Smooth muscle cell of the pulmonary artery (primary cell): ENCODE results near the gene FBF1. TPM values are rescaled to one million over a fixed set of nuclear protein-coding genes. Genes with fewer than 3 reads are reported as not detected.

Source experiments
- total RNA-seq: library from RNA; depleted of rRNA; stranded (reverse); fragments of >200 nt; gene quantifications from 2 replicates; pipeline ENCODE4 v1.2.3, GENCODE V29; 2014

The FBF1 gene
- total RNA-seq, result 12.8 and 15.9 TPM in 2 replicates

GRCh38 chr17:75940727-75941441 is at the start of gene FBF1:
Gene FBF1, minus strand, starts transcription at chr17:75941042. Its CDS starts 2,893 bp downstream, at chr17:75938149.

DNA sequence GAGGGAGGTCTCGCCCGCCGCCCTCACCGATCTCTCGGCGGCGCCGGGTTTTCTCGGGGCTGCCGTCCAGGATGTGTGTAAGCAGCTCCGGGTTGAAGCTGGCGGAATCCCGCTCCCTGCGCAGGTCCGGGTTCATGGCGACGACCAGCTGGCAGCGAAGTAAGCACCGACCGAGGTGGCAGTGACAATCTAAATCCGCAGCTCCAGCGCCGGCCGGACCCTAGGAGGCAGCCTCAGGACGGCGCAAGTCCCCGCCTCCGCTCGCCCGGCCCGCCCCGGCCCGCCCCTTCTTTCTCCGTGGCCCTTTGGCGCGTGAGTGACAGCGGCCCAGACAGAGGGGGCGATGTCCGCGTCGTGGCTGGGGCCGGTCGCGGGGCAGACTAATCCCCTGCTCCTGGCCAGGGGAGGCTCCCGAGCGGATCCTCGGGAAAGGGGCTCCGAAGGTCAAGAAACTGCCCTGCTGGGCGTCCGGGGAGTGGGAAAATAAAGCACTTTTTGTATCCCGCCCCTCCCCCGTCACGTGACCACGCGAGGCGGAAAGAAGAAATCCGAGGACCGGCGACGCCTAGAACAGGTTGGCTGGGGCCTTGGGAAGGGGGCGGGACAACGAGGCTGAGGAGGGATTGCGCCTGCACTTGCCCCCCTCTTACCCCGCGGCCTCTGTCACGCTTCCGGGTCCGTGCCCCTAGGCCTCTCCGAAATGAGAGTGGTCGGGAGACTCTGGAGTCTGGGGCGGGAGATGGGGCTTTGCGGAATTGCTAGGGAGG is 38.3 kb upstream of the FBF1 start, which contains the start of the genes ACOX1 and TEN1:
Gene ACOX1 (minus strand): TSS at position 229 of the 767 bp plus-strand sequence. CDS start 93 bp downstream, at position 136.
Gene TEN1 (plus strand): TSS at position 303 of the 767 bp plus-strand sequence. CDS start 6,953 bp downstream, outside the sequence.

GRCh38 chr17:75904749-75905521 is 35.9 kb downstream of the FBF1 start, which contains the start of gene MRPL38:
Gene MRPL38, minus strand, starts transcription at chr17:75904884. Its CDS starts 9 bp downstream, at chr17:75904875.

GRCh38 chr17:75896415-75897159 is 44.3 kb downstream of the FBF1 start, which contains the start of gene TRIM65:
Gene TRIM65, minus strand, starts transcription at chr17:75896951. Its CDS starts 14 bp downstream, at chr17:75896937.

DNA sequence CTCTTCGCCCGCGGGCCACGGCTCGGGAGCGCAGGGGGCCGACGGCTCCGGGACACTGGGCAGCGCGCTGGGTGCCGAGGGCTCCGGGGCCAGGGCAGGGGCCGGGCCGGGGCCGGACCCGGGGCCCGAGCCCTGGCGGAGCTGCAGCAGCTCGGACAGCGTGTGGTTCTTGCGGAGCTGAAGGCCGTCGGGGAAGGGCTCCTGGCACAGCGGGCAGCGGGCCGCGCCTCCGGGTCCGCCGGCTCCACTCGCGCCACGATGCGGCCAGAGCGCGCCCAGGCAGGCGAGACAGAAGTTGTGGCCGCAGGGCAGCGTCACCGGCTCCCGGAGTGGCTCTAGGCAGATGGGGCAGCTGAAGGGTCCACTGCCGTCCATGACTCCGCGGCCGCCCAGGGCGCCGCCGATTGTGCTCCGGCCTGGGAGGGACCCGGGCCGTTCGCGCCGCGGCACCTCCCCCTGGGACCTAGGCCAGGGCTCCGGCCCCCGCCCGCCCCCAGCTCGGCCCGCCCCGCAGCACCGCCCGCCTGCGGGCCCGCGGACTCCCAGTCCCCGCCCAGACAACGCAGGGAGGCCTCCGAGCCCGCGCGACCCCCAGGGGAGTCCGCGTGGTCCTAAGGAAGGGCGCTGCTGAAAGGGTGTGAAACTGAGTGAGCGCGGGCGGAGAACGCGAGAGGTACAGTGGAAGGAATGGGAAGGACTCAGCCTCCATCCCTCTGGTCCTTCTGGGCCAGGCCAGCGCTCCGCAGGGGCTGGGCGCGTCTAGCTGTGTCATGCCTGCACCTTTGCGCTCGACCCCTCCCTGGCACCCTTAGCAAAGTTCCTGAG is 62.5 kb downstream of the FBF1 start, which contains the start of gene TRIM47:
Gene TRIM47 (minus strand): TSS at position 408 of the 825 bp plus-strand sequence. CDS start 33 bp downstream, at position 375.

Other genes with a start within 250 kb of the FBF1 start
- gene ITGB4, start 219.6 kb downstream of the FBF1 start, total RNA-seq, result 0.13 and 0.69 TPM in 2 replicates
- 34.0 and 49.6 TPM in 2 replicates for gene GALK1, start 175.8 kb downstream of the FBF1 start, total RNA-seq
- 18.5 and 19.3 TPM in 2 replicates for gene UNK, start 156.2 kb downstream of the FBF1 start, total RNA-seq
- gene UNC13D, start 96.6 kb downstream of the FBF1 start, total RNA-seq, result 1.8 and 3.0 TPM in 2 replicates
- 45.3 and 64.9 TPM in 2 replicates for gene WBP2, start 85.7 kb downstream of the FBF1 start, total RNA-seq
- gene TRIM47, start 62.5 kb downstream of the FBF1 start, total RNA-seq, result 13.1 and 17.7 TPM in 2 replicates
- gene TRIM65, start 44.1 kb downstream of the FBF1 start, total RNA-seq, result 16.5 and 26.6 TPM in 2 replicates
- gene MRPL38, start 36.2 kb downstream of the FBF1 start, total RNA-seq, result 23.9 and 28.4 TPM in 2 replicates
- gene ACOX1, start 38.1 kb upstream of the FBF1 start, total RNA-seq, result 55.8 and 58.2 TPM in 2 replicates
- 12.5 and 13.6 TPM in 2 replicates for gene TEN1, start 38.2 kb upstream of the FBF1 start, total RNA-seq
- gene CDK3, start 59.8 kb upstream of the FBF1 start, total RNA-seq, result 2.3 and 3.4 TPM in 2 replicates
- gene EVPL, start 86.3 kb upstream of the FBF1 start, total RNA-seq, result under 0.01 and 0.10 TPM in 2 replicates
- gene SRP68, start 131.5 kb upstream of the FBF1 start, total RNA-seq, result 54.3 and 58.6 TPM in 2 replicates
- not detected in 2 replicates for gene GALR2, start 133.7 kb upstream of the FBF1 start, total RNA-seq
- 0.26 TPM in 1 of 2 replicates, not detected in the other for gene ZACN, start 138.1 kb upstream of the FBF1 start, total RNA-seq
- 92.7 and 110 TPM in 2 replicates for gene EXOC7, start 162.7 kb upstream of the FBF1 start, total RNA-seq
- not detected in 2 replicates for gene FOXJ1, start 200.2 kb upstream of the FBF1 start, total RNA-seq